Astrocyte (in vitro differentiated cells and primary cell): ENCODE results near the gene CMTM8. TPM values are rescaled to one million over a fixed set of nuclear protein-coding genes. Genes with fewer than 3 reads are reported as not detected.

ENCODE experiments used
- DNase-seq: peaks from one replicate; pipeline ENCODE4 v3.0.0-alpha.2; 2010; ENCODE audit warnings: low read depth
- FAIRE-seq: peaks from 2 replicates; lab custom pipeline; 2011; peaks lifted over from hg19 to GRCh38; lab: Jason Lieb, UNC
- H2AFZ ChIP-seq: 2 replicates; pipeline ENCODE4 v1.6.0; 2012; ENCODE audit warnings: low read depth, low read length, inconsistent platforms
- H3K27ac ChIP-seq: 2 replicates; pipeline ENCODE4 v1.5.1; 2011; ENCODE audit warnings: low read depth, low read length, inconsistent platforms
- H3K27me3 ChIP-seq: 2 replicates; pipeline ENCODE4 v1.6.0; 2011; ENCODE audit warnings: low read length, inconsistent platforms; ENCODE audit not compliant: insufficient read depth
- H3K36me3 ChIP-seq: 2 replicates; pipeline ENCODE4 v1.5.1; 2011; ENCODE audit warnings: low read length, inconsistent platforms; ENCODE audit not compliant: insufficient read depth
- H3K4me1 ChIP-seq: 2 replicates; pipeline ENCODE4 v1.5.1; 2011; ENCODE audit warnings: low read length, inconsistent platforms; ENCODE audit not compliant: insufficient read depth
- H3K4me2 ChIP-seq: 2 replicates; pipeline ENCODE4 v1.6.0; 2012; ENCODE audit warnings: low read length, inconsistent platforms
- H3K4me3 ChIP-seq: 2 replicates; pipeline ENCODE4 v1.5.1; 2011; ENCODE audit warnings: low read depth, mild to moderate bottlenecking, low read length, inconsistent platforms; ENCODE audit not compliant: insufficient read depth
- H3K79me2 ChIP-seq: 2 replicates; pipeline ENCODE4 v1.6.0; 2012; ENCODE audit warnings: mild to moderate bottlenecking, low read length, inconsistent platforms; ENCODE audit not compliant: insufficient read depth
- H3K9ac ChIP-seq: 2 replicates; pipeline ENCODE4 v1.6.0; 2012; ENCODE audit warnings: mild to moderate bottlenecking, low read length, inconsistent platforms
- H3K9me3 ChIP-seq: 2 replicates; pipeline ENCODE4 v1.5.1; 2012; ENCODE audit warnings: low read depth, mild to moderate bottlenecking, low read length, inconsistent platforms; ENCODE audit not compliant: insufficient read depth
- H4K20me1 ChIP-seq: 2 replicates; pipeline ENCODE4 v1.6.0; 2012; ENCODE audit warnings: low read length, inconsistent platforms; ENCODE audit not compliant: insufficient read depth
- H3K27ac Mint-ChIP-seq: one replicate; pipeline ENCODE4 v1.8.0; 2021; ENCODE audit warnings: mild to moderate bottlenecking, mixed read lengths; ENCODE audit not compliant: unreplicated experiment
- H3K27me3 Mint-ChIP-seq: one replicate; pipeline ENCODE4 v1.8.0; 2021; ENCODE audit warnings: low read depth, mixed read lengths; ENCODE audit not compliant: unreplicated experiment
- H3K36me3 Mint-ChIP-seq: one replicate; pipeline ENCODE4 v1.8.0; 2021; ENCODE audit warnings: low read depth, mixed read lengths; ENCODE audit not compliant: unreplicated experiment
- H3K4me1 Mint-ChIP-seq: one replicate; pipeline ENCODE4 v1.8.0; 2021; ENCODE audit warnings: low read depth, mixed read lengths; ENCODE audit not compliant: unreplicated experiment
- H3K4me3 Mint-ChIP-seq: one replicate; pipeline ENCODE4 v1.8.0; 2021; ENCODE audit warnings: mild to moderate bottlenecking, moderate library complexity, mixed read lengths; ENCODE audit not compliant: unreplicated experiment
- H3K9me3 Mint-ChIP-seq: one replicate; pipeline ENCODE4 v1.8.0; 2021; ENCODE audit warnings: mild to moderate bottlenecking, mixed read lengths; ENCODE audit not compliant: unreplicated experiment
- EZH2 ChIP-seq: IDR thresholded peaks from 2 replicates; pipeline ENCODE4 v1.6.1; 2012; ENCODE audit warnings: mild to moderate bottlenecking, low read length, inconsistent platforms; ENCODE audit not compliant: insufficient read depth
- total RNA-seq: library from RNA; stranded (reverse); gene quantifications from 2 replicates; pipeline ENCODE4 v1.2.1, GENCODE V29; 2021
- TF ChIP-seq, protein P1 (sequence below): IDR thresholded peaks from 2 replicates; pipeline ENCODE4 v1.5.1; 2011; ENCODE audit warnings: low read depth, mild to moderate bottlenecking, inconsistent platforms, low read length, moderate library complexity; ENCODE audit not compliant: insufficient read depth

The CMTM8 gene
- total RNA-seq, 1 donor from 2014 or later: 1.6 TPM

DNA sequence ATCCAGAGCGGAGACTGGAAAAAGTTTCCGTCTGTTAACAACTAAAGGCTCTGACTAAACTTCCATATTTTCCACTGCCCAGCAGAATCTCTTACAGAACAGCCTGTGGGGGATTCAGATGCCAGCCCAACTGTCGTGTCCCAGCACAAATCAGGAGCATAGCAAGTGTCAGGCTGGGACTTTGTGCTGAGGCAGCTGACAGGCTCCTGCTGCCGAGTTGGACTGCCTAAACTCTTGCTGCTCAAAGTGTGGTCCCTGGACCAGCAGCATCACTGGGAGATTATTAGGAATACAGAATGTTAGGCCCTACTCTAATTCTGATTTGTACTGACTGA lies 122.0 kb downstream of the CMTM8 start:
- Histone ChIP-seq H2AFZ (no peak overlapping the region), H3K4me1 (no peaks in the 10 kb centered on the region), H3K4me3 (no peak overlapping the region), H4K20me1 (no peaks in the 10 kb centered on the region), H3K79me2 (no peaks in the 10 kb centered on the region), H3K4me2 (no peak overlapping the region), H3K27me3 (no peaks in the 10 kb centered on the region), H3K9me3 (no peaks in the 10 kb centered on the region), H3K27ac (no peak overlapping the region), H3K36me3 (no peaks in the 10 kb centered on the region), H3K9ac (no peak overlapping the region)
- H3K27ac Mint-ChIP-seq: no peak overlapping the region
- DNase-seq (no peak), FAIRE-seq (no peak)
- no peaks in the 10 kb centered on the region for H3K4me1 Mint-ChIP-seq
- H3K36me3 Mint-ChIP-seq: no peaks in the 10 kb centered on the region
- H3K4me3 Mint-ChIP-seq: no peak overlapping the region
- H3K27me3 Mint-ChIP-seq: peaks cover 5% of the 10 kb centered on the region
- H3K9me3 Mint-ChIP-seq: no peaks in the 10 kb centered on the region
- TF ChIP-seq, protein P1, sequence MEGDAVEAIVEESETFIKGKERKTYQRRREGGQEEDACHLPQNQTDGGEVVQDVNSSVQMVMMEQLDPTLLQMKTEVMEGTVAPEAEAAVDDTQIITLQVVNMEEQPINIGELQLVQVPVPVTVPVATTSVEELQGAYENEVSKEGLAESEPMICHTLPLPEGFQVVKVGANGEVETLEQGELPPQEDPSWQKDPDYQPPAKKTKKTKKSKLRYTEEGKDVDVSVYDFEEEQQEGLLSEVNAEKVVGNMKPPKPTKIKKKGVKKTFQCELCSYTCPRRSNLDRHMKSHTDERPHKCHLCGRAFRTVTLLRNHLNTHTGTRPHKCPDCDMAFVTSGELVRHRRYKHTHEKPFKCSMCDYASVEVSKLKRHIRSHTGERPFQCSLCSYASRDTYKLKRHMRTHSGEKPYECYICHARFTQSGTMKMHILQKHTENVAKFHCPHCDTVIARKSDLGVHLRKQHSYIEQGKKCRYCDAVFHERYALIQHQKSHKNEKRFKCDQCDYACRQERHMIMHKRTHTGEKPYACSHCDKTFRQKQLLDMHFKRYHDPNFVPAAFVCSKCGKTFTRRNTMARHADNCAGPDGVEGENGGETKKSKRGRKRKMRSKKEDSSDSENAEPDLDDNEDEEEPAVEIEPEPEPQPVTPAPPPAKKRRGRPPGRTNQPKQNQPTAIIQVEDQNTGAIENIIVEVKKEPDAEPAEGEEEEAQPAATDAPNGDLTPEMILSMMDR: no peak
- TF ChIP-seq EZH2: no peak

DNA sequence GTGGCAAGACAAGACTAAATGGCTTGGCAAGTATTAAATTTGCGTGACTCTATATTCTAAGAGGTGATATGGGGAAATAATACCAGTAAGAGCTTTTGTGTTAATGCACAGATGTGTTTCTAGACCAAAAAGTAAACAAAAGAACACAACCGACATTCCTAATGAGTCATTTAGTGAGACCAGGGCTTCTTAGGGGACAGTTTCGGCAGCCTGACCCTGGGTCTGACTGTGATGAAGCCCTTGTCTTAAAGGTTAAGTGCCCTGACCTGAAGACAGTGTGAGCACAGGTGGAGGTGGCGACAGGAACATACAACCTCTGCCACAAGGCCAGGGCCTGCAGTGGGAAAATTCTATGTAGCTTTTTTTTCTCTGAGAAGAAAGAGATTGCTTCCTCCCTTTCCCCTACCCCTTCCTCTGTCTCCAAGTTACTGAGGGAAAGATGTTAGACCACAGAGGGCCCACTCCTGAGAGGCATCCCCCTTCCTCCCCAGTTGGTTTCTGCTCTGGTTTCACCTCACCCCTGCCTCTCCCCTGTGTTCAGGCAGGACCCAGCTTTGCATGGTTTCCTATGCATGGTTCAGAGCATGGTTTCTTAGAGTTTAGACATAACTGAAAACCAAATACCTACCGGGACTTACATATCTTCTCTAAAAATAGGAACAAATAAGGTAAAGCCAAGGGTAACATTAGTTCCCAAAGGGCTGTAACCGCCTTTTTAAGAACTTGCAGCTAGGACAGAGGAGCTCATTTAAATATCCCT lies 128.3 kb downstream of the CMTM8 start:
- TF ChIP-seq, protein P1: no peak
- TF ChIP-seq EZH2: no peak
- no peak overlapping the region for H3K4me3 Mint-ChIP-seq
- Histone ChIP-seq H3K4me3 (no peak overlapping the region), H3K9me3 (no peaks in the 10 kb centered on the region), H2AFZ (no peak overlapping the region), H3K79me2 (no peaks in the 10 kb centered on the region), H3K27ac (no peak overlapping the region), H3K36me3 (no peaks in the 10 kb centered on the region), H3K27me3 (no peaks in the 10 kb centered on the region), H3K9ac (no peak overlapping the region), H3K4me2 (peak overlapping the region; percentile 0), H3K4me1 (peaks cover 5% of the 10 kb centered on the region), H4K20me1 (no peaks in the 10 kb centered on the region)
- H3K27me3 Mint-ChIP-seq: peaks cover 8% of the 10 kb centered on the region
- H3K4me1 Mint-ChIP-seq: peaks cover 4% of the 10 kb centered on the region
- no peak overlapping the region for H3K27ac Mint-ChIP-seq
- H3K9me3 Mint-ChIP-seq: no peaks in the 10 kb centered on the region
- no peaks in the 10 kb centered on the region for H3K36me3 Mint-ChIP-seq
- peak; percentile 22 for DNase-seq
- FAIRE-seq: no peak

DNA sequence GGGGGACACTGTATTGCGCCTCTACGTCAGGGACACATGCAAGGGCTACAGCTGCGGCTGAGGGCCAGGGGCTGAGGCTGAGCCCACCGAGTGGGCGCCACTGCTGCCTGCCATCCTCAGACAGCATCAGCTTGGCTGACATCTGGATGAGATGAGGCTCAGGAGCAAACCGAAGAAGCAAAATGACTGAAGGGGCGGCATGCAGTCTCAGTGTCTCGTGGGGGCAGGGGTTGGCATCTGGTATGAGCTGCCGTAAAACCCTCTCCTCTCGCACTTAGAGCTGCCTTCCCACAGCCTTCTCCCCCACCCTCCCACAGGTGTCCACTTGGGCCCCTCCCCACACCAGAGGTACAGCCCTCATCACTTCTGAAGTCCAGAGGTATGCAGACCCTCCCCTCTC lies 129.0 kb downstream of the CMTM8 start:
- no peak overlapping the region for H3K4me2 ChIP-seq
- H3K27me3 Mint-ChIP-seq: peaks cover 8% of the 10 kb centered on the region
- H3K27me3 ChIP-seq: no peaks in the 10 kb centered on the region
- H2AFZ ChIP-seq: no peak overlapping the region
- H4K20me1 ChIP-seq: no peaks in the 10 kb centered on the region
- H3K4me1 ChIP-seq: peaks cover 5% of the 10 kb centered on the region
- H3K9me3 Mint-ChIP-seq: no peaks in the 10 kb centered on the region
- H3K4me3 ChIP-seq: no peak overlapping the region
- H3K9me3 ChIP-seq: no peaks in the 10 kb centered on the region
- H3K27ac ChIP-seq: no peak overlapping the region
- H3K4me3 Mint-ChIP-seq: no peak overlapping the region
- H3K4me1 Mint-ChIP-seq: peaks cover 4% of the 10 kb centered on the region
- no peaks in the 10 kb centered on the region for H3K36me3 Mint-ChIP-seq
- TF ChIP-seq, protein P1: no peak
- TF ChIP-seq EZH2: no peak
- no peak overlapping the region for H3K27ac Mint-ChIP-seq
- H3K9ac ChIP-seq: no peak overlapping the region
- H3K79me2 ChIP-seq: no peaks in the 10 kb centered on the region
- DNase-seq (no peak), FAIRE-seq (no peak)
- H3K36me3 ChIP-seq: no peaks in the 10 kb centered on the region
